NCI-H187 treated with DMSO at 0.1 percent for 48 hours (cell line): ENCODE measurements around the gene TNXB.
"Not testable (repeated sequence)": the region's sequence is repeated elsewhere in the genome, so short reads cannot be mapped to it uniquely, and the experiment has no call there.

ENCODE experiments used
- DNase-seq: peaks from one replicate; lab custom pipeline; 2025; lab: John Stamatoyannopoulos, UW

TNXB gene

DNA sequence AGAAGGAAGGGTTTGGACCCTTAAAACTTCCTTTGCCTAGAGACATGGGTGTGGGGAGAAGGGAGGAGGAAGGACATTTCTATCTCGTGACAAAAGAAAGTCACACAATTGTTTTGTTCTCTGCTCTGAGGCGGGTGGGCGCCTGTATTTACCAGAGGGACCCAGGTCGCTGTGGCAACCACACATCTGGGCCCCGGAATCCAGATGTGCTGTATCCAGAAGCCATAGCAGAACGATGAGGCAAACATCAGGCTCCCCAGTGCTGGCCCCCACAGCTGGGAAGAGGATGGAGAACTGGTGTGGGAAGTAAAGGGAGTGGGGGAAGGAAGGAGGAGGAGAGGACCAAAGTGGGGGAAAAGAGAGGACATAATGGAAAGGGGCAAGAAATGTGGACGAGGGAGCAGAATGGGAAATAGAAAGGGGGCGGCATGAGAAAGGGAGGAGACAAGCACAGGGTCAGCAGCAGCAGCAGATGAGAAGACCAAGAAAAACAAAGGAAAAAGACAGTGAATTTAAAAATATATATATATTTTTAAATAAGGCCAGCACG lies 3.4 kb upstream of the TNXB start:
- no peak for DNase-seq

- no peak for DNase-seq
These were observed 2.4 kb upstream of the TNXB start for GRCh38 chr6:32111424-32112066.

DNA sequence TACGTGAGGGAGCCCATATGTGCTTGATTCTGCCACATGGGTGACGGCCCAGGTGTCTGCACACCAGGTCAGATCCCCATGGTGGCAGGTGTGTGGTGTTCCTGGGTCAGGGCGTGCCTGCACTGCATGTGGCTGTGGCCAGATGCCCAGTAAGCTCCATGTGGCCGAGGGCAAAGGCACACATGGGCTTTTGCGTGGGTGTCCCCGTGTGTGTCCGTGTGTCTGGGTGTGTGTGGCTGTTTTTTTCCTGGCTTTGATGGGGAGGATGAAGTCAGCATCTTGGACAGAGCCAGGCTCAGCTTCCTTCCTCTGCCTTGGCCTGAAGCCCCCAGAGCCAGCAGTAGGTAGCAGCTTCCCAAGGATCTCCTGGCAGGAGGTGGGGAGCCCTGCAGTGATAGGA lies 1.5 kb upstream of the TNXB start:
- DNase-seq = no peak

DNA sequence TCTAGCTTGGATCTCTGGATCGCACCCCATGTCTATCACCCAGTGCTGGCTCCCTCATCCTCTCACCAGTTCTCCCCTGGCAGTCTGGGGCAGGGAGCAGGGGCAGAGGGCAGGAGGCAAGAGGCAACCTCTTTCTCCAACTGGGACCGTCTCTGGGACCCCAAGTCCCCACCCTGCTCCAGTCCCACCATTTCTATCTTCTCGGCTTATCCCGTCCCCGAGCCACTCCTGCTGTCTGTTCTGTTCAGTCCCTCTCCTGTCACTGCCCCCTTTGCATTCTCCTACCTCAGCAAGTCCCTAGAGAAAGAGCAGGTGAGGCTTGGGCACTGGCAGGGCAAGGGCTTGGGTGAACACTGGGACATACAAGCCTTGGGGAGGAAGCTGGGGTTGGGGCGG lies 625 bp upstream of the TNXB start:
- DNase-seq = no peak

DNA sequence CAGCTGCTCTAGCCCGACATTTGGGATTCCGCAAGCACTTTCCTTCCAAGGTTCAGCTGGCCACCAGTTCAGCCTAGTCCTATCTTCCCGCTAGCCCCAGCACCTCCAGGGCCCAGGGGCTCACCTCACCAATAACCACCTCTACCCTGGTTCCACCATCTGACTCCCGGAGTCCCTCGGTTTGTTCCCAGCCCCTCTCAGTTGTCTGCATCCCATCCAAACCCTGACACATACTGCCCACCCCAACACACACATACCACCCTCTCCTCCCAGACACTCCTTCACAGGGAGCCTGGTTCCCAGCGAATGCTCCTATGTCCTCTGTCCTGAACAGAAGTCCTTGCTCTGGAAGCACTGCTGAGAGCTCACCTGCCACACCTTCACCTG lies 418 bp downstream of the TNXB start:
- DNase-seq = no peak

- no peak for DNase-seq
These were observed 977 bp downstream of the TNXB start for GRCh38 chr6:32108094-32108627.

DNA sequence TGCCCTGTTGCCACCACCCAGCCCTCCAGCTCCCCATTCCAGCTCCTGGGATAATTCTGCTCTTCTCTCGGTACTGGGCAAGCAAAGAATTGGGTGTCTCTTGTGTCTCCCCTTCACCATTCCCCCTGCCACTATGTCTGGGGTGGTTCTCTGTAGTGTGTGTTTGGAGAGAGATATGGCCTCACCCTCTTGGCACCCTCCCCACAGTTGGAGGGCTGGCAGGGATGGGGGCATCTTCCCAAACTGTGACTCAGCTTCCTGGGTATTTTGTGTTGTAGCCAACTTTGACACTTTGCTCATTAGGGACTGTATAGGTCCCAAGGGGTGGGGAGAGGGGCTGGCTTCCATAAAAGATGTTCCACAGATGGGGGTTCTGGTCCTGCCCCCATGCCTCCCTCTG lies 1.7 kb downstream of the TNXB start:
- DNase-seq = no peak

DNA sequence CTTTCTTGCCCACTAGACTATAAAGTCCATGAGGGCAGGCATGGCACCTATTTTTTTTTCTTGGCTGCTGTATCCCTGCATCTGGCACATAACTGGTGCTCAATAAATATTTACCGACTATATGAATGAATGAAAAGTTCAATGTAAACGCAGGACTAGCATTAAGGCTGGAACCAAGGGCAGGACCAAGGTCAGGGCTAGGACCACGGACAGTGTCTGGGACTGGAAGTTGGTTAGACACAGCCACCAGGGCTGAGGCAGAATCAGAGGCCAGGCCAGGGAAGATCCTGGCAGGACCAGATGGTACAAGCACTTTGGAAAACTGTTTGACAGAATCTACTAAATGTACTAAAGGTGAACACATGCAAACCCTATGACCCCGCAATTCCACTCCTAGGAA lies 3.7 kb downstream of the TNXB start:
- DNase-seq = no peak

GRCh38 chr6:32102255-32102654 lies 6.9 kb downstream of the TNXB start:
- DNase-seq = no peak

DNA sequence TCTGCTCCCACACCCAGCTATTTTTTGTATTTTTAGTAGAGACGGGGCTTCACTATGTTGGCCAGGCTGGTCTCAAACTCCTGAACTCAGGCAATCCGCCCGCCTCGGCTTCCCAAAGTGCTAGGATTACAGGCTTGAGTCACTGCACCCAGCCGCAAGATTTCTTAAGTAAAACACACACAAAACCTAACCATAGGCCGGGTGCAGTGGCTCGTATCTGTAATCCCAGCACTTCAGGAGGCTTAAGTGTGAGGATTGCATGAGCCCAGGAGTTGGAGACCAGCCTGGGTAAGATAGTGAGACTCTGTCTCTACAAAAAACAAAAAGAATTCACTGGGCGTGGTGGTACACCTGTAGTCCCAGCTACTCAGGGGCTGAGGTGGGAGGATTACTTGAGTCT lies 8.9 kb downstream of the TNXB start:
- not testable (repeated sequence) for DNase-seq

DNA sequence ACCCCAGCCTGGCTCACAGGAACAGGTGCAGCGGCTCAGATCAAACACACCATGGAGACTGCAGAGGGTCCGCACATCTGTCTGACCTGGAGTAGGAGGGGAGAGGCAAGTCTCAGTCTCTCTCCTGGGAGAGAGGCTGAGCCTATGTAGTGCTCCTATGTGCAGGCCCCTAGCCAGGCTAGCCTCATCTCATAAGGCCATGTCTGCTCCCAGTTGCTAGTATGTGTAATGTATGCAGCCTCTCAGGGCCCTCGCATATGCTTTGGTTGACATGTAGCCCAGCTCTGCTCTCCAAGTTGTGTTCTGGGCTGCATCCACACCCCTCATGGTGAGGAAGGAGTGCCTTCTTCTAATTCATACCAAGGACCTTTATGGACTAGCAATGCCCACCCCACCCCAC lies 11.8 kb downstream of the TNXB start:
- DNase-seq = no peak

DNA sequence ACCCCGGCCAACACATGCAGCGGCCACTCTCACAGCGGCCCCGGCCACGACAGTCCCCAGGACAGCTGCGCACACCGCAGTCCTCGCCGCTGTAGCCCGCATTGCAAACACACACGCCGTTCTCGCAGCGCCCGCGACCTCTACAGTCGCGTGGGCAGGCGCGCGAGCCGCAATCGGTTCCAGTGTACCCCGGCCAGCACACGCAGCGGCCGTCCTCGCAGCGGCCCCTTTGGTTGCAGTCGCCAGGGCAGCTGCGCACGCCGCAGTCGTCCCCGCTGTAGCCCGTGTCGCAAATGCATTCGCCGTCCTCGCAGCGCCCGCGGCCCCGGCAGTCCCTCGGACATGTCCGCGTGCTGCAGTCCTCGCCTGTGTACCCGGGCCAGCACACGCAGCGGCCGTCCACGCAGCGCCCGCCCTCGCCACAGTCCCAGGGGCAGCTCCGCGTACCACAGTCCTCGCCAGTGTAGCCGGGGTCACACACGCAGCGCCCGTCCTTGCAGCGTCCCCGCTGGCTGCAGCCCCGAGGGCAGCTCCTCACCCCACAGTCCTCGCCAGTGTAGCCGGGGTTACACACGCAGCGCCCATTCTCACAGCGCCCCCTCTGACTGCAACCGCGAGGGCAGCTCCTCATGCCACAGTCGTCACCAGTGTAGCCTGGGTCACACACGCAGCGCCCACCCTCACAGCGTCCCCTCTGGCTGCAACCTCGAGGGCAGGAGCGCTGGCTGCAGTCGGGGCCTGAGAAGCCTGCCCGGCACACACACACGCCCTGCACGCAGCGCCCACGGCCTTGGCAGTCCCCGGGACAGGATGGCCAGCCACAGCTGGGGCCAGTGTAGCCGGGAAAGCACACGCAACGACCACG lies 12.5 kb downstream of the TNXB start:
- DNase-seq = no peak

GRCh38 chr6:32096087-32096393 lies 13.1 kb downstream of the TNXB start:
- no peak for DNase-seq

- DNase-seq = no peak
These were observed 13.6 kb downstream of the TNXB start for GRCh38 chr6:32095338-32096086.

GRCh38 chr6:32092760-32093497 lies 16.2 kb downstream of the TNXB start:
- DNase-seq = no peak

- no peak for DNase-seq
These were observed 19.9 kb downstream of the TNXB start for GRCh38 chr6:32089082-32089828.

GRCh38 chr6:32088487-32089049 lies 20.6 kb downstream of the TNXB start:
- no peak for DNase-seq

DNA sequence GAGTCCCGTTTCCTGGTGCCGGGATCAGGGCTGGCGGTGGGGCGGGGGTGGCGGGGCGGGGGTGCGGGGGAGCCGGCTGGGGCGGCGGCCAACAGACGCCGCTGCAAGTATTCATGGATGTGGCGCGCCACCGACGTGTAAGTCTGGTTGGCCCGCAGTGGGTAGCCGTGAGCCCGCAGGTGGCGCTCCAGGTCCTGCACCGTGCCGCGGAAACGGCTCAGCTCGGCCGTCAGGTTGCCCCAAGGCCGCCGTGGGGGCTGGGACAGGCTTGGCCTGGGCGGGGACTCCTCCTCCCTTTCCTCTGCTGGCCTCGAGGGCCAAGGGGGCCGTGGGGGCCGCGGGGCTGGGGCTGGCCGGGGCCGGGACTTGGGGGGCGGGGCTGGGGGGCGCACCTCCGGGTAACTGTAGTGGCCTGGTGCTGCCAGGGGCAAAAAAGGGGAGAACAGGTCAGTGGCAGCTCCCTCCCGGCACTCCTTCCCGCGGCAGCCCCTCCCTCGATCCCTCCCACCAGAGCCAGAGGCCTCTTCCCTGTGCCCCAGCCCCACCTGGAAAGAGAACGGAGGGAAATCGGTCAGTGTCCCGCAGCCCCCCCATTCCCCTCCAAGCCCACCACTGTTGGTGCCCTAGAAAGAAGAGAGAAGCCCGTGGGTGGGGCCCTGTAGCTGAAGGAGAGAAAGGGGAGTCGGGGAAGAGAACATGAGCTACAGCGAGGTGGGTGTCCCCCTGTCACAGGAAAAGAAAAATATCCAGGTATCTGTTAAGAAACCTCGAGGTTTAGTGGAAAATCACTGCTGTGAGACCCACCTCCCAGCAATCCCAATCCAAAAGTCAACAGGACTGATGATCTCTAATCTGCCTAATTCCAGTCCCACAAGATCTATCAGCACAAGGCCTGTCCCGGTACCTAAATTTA lies 21.3 kb downstream of the TNXB start:
- no peak for DNase-seq

- DNase-seq = no peak
These were observed 22.2 kb downstream of the TNXB start for GRCh38 chr6:32086661-32087573.
